Measurements from ENCODE around the gene RFXAP.

The RFXAP gene

GRCh38 chr13:36839281-36839680 is 20.3 kb downstream of the RFXAP start:
- no peaks in the 10 kb centered on the region for H3K4me1 ChIP-seq (ENCODE audit: insufficient read depth, low read length, severe bottlenecking)
- H2AFZ ChIP-seq (ENCODE audit: low read length): no peak overlapping the region
- H3K27ac ChIP-seq (ENCODE audit: low read depth, low read length, poor library complexity, severe bottlenecking): no peak overlapping the region
- H4K20me1 ChIP-seq (ENCODE audit: insufficient read depth, low read length): no peaks in the 10 kb centered on the region
- TF ChIP-seq CTCF (IDR thresholded peaks at IDR 0.05; ENCODE audit: low read length): no peak
- TF ChIP-seq EZH2 (IDR thresholded peaks at IDR 0.05; ENCODE audit: borderline replicate concordance, low read length): no peak
- H3K9ac ChIP-seq (ENCODE audit: low read length): no peak overlapping the region
- no peaks in the 10 kb centered on the region for H3K27me3 ChIP-seq (ENCODE audit: insufficient read depth, low read length)
- H3K79me2 ChIP-seq (ENCODE audit: insufficient read depth, low read length): no peaks in the 10 kb centered on the region
- no peaks in the 10 kb centered on the region for H3F3A ChIP-seq (ENCODE audit: insufficient read depth, low read length)
- no peaks in the 10 kb centered on the region for H3K9me3 ChIP-seq (ENCODE audit: low read length)
- H3K4me2 ChIP-seq (ENCODE audit: low read length): no peak overlapping the region
- H3K36me3 ChIP-seq (ENCODE audit: insufficient read depth, low read length): no peaks in the 10 kb centered on the region
- no peak overlapping the region for H3K4me3 ChIP-seq (ENCODE audit: low read depth, low read length, poor library complexity, severe bottlenecking)
- H3K9me2 ChIP-seq (ENCODE audit: low read depth, low read length): no peaks in the 10 kb centered on the region

DNA sequence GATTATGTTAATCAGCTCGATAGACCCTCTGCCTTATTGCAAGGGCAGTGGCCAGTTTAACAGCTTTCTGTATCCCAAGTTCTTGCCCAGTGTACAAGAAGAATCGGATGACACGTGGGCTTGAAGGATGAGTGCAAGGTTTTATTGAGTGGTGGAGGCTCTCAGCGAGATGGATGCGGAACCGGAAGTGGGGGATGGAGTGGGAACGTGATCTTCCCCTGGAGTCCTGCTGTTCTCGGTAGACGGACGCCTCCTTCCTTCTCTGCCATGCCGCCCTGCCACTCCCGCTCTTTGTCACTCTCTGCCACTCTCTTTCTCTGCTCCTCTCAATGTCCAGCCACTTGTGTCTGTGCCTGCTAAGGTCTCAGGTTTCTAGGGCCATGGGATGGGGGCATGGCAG is 21.0 kb downstream of the RFXAP start:
- Histone ChIP-seq H3K79me2 (ENCODE audit: insufficient read depth, low read length) (no peaks in the 10 kb centered on the region), H3F3A (ENCODE audit: insufficient read depth, low read length) (no peaks in the 10 kb centered on the region), H3K9ac (ENCODE audit: low read length) (no peak overlapping the region), H3K4me3 (ENCODE audit: low read depth, low read length, poor library complexity, severe bottlenecking) (no peak overlapping the region), H3K36me3 (ENCODE audit: insufficient read depth, low read length) (no peaks in the 10 kb centered on the region), H3K27ac (ENCODE audit: low read depth, low read length, poor library complexity, severe bottlenecking) (no peak overlapping the region), H4K20me1 (ENCODE audit: insufficient read depth, low read length) (no peaks in the 10 kb centered on the region), H3K9me3 (ENCODE audit: low read length) (no peaks in the 10 kb centered on the region), H3K27me3 (ENCODE audit: insufficient read depth, low read length) (no peaks in the 10 kb centered on the region), H3K4me2 (ENCODE audit: low read length) (no peak overlapping the region), H3K9me2 (ENCODE audit: low read depth, low read length) (no peaks in the 10 kb centered on the region), H2AFZ (ENCODE audit: low read length) (no peak overlapping the region), H3K4me1 (ENCODE audit: insufficient read depth, low read length, severe bottlenecking) (no peaks in the 10 kb centered on the region)
- TF ChIP-seq EZH2 (IDR thresholded peaks at IDR 0.05; ENCODE audit: borderline replicate concordance, low read length) (no peak), CTCF (IDR thresholded peaks at IDR 0.05; ENCODE audit: low read length) (no peak)

- Histone ChIP-seq H3K4me3 (ENCODE audit: low read depth, low read length, poor library complexity, severe bottlenecking) (no peak overlapping the region), H3K9me3 (ENCODE audit: low read length) (no peaks in the 10 kb centered on the region), H3K36me3 (ENCODE audit: insufficient read depth, low read length) (no peaks in the 10 kb centered on the region), H3K27me3 (ENCODE audit: insufficient read depth, low read length) (no peaks in the 10 kb centered on the region), H3K79me2 (ENCODE audit: insufficient read depth, low read length) (no peaks in the 10 kb centered on the region), H4K20me1 (ENCODE audit: insufficient read depth, low read length) (no peaks in the 10 kb centered on the region), H3K4me1 (ENCODE audit: insufficient read depth, low read length, severe bottlenecking) (no peaks in the 10 kb centered on the region), H3K9me2 (ENCODE audit: low read depth, low read length) (no peaks in the 10 kb centered on the region), H3K27ac (ENCODE audit: low read depth, low read length, poor library complexity, severe bottlenecking) (no peak overlapping the region), H3K9ac (ENCODE audit: low read length) (no peak overlapping the region), H3K4me2 (ENCODE audit: low read length) (no peak overlapping the region), H2AFZ (ENCODE audit: low read length) (no peak overlapping the region), H3F3A (ENCODE audit: insufficient read depth, low read length) (no peaks in the 10 kb centered on the region)
- no peak for TF ChIP-seq EZH2 (IDR thresholded peaks at IDR 0.05; ENCODE audit: borderline replicate concordance, low read length)
- TF ChIP-seq CTCF (IDR thresholded peaks at IDR 0.05; ENCODE audit: low read length): no peak
Observed at GRCh38 chr13:36840718-36841250, 21.8 kb downstream of the RFXAP start.

Data from OCI-LY1 (cell line).